ENCODE results near the gene ARRDC3.
A peak's percentile ranks its signal among the peaks of the same experiment; 100 is the strongest.
"Not testable (repeated sequence)": the region's sequence is repeated elsewhere in the genome, so short reads cannot be mapped to it uniquely, and the experiment has no call there.

Gene ARRDC3

DNA sequence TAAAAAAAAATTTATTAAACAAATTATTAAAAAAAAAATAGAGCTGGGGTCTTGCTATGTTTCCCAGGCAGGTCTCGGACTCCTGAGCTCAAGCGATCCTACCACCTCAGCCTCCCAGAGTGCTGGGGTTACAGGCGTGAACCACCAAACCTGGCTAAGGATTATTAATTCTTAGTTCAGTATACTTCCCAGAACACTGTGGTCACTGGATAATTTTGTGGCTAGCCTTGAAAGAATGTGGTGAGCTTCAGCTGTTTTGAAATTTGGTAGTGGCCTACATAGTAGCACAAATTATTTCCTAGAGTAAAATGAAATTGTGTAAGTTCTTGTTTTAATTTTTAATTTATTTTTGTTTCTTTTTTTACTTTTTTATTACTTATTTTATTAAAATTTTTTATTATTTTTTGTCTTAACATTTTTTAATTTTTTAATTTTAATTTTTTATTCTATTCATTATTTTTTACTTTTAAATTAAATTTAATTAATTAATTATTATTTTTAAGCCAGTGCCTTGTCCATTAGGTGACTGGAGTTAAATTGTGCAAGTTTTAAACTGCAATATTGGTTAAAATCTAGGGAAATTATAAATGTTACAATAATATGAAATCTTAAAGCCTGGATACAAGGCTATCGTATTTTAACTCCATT, 23.0 kb downstream of the ARRDC3 start:
- no peak for DNase-seq (ENCODE audit: low spot score)

DNA sequence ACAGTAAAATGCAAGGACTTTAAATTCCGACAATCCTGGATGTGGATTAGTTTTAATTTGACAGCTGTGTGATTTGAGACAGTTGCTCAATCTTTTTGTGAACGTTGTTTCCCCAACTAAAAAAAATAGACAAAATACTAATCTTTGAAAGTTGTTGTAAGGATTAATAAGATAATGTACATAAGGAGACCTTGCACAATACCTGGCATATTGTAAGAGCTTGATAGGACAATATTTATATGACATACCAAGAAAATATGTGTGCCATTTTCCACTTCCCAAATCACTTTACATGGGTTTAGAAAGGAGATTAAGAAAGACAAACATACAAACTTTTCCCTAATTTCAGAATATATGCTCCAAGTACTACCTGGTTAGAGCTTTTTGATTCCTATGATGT, 25.3 kb downstream of the ARRDC3 start:
- no peak for DNase-seq (ENCODE audit: low spot score)

- peak; percentile 92 for DNase-seq (ENCODE audit: low spot score)
Measured at GRCh38 chr5:91357012-91357634, 26.0 kb downstream of the ARRDC3 start.

GRCh38 chr5:91354867-91355266, 28.2 kb downstream of the ARRDC3 start:
- DNase-seq (ENCODE audit: low spot score) = not testable (repeated sequence)

DNA sequence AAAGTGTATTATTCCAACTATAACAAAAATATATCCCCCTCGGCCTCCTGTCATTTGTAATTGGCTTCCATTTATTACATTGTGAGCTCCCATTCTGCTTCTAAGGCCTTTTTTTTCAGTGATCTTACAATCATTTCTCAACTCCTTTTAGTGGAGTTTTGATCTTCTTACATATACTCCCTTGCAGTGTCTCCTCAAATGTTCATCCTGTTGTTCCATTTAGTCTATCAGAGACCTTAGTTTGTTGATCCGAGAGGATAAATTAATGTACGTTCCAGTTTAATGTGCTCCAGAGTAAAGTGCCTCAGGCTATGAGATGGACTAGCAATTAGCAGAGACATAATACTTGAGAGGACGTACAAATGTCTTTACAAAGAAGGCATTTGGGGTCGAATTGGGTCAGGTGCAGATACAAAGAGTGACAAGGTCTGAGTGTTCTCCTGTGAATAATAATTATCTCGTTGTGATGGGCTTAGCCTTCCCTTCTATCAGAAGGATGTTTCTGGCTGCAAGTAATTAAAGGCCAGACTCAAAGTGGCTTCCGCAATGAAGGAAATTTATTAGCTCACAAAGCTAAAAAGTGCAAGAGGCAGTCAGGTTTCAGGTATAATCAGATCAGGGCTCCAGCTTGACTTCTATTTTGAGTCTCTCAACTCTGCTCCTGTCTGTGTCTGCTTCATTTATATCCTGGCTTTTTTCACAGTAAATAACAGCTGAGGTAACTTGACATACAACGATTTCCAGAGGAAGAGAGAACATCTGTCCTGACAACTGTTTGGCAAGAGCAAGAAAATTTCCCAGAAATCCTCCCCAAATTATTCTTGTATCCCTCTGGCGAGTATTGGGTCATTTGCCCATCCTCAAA, 30.1 kb downstream of the ARRDC3 start:
- DNase-seq (ENCODE audit: low spot score) = no peak

DNA sequence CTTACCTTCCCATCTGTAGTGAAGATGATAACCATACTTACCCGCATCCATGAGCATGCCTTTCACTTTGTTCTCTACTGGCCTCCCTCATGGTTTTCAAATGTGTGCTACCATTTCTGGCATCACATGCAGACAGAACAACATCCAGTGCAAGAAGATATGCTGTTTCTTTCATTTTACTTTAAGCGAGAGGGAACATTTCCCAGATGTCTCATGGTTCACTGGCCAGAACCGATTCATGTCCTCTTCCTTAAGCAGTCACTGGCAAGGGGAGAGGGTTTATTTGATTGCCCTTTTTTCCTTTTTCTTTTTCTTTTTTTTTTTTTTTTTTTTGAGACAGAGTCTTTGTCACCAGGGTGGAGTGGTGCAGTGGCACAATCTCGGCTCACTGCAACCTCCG, 37.7 kb downstream of the ARRDC3 start:
- no peak for DNase-seq (ENCODE audit: low spot score)

- not testable (repeated sequence) for DNase-seq (ENCODE audit: low spot score)
Measured at GRCh38 chr5:91344661-91345200, 38.4 kb downstream of the ARRDC3 start.

GRCh38 chr5:91343916-91344315, 39.2 kb downstream of the ARRDC3 start:
- DNase-seq (ENCODE audit: low spot score) = no peak

- not testable (repeated sequence) for DNase-seq (ENCODE audit: low spot score)
Measured at GRCh38 chr5:91342931-91343330, 40.2 kb downstream of the ARRDC3 start.

- DNase-seq (ENCODE audit: low spot score) = no peak
Measured at GRCh38 chr5:91341154-91341553, 42.0 kb downstream of the ARRDC3 start.

GRCh38 chr5:91340532-91340931, 42.6 kb downstream of the ARRDC3 start:
- no peak for DNase-seq (ENCODE audit: low spot score)

- no peak for DNase-seq (ENCODE audit: low spot score)
Measured at GRCh38 chr5:91339063-91339705, 43.9 kb downstream of the ARRDC3 start.

GRCh38 chr5:91332267-91333045, 50.7 kb downstream of the ARRDC3 start:
- DNase-seq (ENCODE audit: low spot score) = no peak

DNA sequence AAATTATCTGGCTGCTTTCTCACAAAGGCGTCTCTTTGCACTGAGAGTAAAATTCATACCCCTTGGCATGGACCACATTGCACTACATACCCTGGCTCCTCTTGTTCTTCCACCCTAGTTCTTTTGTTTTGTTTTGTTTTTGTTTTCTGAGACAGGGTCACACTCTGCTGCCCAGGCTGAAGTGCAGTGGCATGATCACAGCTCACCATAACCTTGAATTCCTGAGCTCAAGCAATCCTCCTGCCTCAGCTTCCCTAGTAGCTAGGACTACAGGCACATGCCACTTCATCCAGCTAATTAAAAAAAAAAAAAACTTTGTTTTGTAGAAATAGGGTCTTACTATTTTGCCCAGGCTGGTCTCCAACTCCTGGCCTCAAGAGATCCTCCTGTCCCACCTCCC, 51.4 kb downstream of the ARRDC3 start:
- DNase-seq (ENCODE audit: low spot score) = no peak

GRCh38 chr5:91329283-91329682, 53.8 kb downstream of the ARRDC3 start:
- no peak for DNase-seq (ENCODE audit: low spot score)

GRCh38 chr5:91328743-91329142, 54.4 kb downstream of the ARRDC3 start:
- no peak for DNase-seq (ENCODE audit: low spot score)

DNA sequence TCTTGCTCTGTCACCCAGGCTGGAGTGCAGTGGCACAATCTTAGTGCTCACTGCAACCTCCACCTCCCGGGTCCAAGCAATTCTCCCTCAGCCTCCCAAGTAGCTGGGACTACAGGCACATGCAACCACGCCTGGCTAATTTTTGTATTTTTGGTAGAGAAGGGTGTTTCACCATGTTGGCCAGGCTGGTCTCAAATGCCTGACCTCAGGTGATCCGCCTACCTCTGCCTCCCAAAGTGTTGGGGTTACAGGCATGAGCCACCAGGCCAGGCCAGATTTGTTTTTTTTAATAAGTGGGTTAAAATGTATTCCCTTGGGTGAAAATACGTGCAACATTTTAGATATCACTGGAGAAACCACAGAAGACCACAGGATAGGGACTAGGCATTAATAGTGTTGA, 60.1 kb downstream of the ARRDC3 start:
- DNase-seq (ENCODE audit: low spot score) = not testable (repeated sequence)

- no peak for DNase-seq (ENCODE audit: low spot score)
Measured at GRCh38 chr5:91319667-91320066, 63.5 kb downstream of the ARRDC3 start.

DNA sequence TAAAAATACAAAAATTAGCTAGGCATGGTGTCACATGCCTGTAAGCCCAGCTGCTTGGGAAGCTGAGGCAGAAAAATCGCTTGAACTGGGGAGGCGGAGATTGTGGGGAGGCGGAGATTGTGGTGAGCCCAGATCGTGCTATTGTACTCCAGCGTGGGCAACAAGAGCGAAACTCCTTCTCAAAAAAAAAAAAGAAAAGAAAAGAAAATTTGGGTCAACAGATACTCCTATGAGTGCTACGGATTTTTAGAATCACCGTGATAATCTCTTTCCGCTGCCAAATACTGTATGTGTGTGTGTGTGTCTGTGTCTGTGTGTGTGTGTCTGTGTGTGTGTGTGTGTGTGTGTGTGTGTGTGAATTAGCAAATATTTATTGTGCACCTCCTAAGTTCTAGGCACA, 64.4 kb downstream of the ARRDC3 start:
- DNase-seq (ENCODE audit: low spot score) = no peak

All from cerebellar cortex (tissue), 1 donor.